Activated CD4-positive, alpha-beta T cell treated with anti-CD3 and anti-CD28 coated beads, Interleukin-2, amount 50 U/mL, for 48 hours (primary cell): ENCODE measurements around the gene SSC5D.
A peak's percentile ranks its signal among the peaks of the same experiment; 100 is the strongest.
"Not testable (repeated sequence)": the region's sequence is repeated elsewhere in the genome, so short reads cannot be mapped to it uniquely, and the experiment has no call there.

Source experiments
- DNase-seq, 2 experiments: peaks; one replicate each; pipeline ENCODE4 v3.0.0-alpha.2; 2020

SSC5D gene

DNA sequence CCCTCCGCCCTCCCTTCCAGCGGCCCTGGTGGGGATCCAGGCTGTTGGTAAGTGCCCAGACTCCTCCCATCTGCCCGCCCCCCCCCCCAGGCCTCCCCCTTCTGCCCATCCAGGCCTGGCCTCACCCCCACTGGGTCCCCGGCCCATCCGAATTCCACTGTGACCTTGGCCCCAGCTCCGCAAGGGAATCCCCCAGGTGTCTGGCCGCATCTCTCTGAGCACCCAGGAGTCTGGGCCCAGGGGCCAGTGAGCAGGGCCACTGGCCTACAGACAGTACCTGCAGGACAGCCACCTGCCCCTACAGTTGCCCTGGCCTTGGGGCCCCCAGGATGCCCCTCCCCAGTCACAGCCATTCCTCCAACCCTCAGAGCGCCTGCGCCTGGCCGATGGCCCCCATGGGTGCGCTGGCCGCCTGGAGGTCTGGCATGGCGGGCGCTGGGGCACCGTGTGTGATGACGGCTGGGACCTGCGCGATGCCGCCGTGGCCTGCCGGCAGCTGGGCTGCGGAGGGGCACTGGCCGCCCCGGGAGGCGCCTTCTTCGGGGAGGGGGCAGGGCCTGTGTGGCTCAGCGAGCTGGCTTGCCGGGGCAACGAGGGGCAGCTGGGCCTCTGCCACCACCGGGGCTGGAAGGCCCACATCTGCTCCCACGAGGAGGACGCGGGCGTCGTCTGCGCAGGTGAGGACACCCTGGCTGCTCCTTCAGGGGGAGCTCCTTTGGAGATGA lies 912 bp downstream of the SSC5D start:
- DNase-seq: no peak

DNA sequence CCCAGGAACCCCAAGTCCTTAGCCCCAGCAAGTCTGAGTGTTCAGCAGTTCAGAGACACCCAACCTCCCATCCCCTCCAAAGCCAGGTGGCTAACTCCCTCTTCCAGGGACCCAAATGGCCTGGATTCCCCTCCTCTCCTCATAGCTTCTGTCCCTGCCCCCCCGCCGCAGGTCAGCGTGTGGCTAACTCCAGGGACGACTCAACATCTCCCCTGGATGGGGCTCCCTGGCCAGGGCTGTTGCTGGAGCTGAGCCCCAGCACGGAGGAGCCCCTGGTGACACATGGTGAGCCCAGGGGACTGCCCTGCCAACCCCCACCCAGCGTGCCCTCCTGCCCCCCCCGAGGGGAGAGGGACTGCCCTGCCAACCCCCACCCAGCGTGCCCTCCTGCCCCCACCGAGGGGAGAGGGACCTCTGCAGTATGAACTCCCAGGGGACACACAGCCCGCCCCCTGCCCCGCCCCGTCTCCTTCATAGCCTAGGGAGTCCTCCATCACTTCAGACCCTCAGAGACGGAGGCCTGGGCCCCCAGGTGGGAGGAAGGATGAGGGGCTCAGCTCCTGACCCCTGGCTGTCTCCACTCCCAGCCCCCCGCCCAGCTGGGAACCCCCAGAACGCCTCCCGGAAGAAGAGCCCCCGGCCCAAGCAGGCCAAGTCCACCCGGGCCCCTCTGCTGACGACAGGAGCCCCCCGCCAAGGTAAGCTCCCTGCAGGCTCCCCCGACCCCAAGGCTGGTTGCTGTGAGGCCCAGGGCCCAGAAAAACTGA lies 1.7 kb downstream of the SSC5D start:
- DNase-seq: no peak

DNA sequence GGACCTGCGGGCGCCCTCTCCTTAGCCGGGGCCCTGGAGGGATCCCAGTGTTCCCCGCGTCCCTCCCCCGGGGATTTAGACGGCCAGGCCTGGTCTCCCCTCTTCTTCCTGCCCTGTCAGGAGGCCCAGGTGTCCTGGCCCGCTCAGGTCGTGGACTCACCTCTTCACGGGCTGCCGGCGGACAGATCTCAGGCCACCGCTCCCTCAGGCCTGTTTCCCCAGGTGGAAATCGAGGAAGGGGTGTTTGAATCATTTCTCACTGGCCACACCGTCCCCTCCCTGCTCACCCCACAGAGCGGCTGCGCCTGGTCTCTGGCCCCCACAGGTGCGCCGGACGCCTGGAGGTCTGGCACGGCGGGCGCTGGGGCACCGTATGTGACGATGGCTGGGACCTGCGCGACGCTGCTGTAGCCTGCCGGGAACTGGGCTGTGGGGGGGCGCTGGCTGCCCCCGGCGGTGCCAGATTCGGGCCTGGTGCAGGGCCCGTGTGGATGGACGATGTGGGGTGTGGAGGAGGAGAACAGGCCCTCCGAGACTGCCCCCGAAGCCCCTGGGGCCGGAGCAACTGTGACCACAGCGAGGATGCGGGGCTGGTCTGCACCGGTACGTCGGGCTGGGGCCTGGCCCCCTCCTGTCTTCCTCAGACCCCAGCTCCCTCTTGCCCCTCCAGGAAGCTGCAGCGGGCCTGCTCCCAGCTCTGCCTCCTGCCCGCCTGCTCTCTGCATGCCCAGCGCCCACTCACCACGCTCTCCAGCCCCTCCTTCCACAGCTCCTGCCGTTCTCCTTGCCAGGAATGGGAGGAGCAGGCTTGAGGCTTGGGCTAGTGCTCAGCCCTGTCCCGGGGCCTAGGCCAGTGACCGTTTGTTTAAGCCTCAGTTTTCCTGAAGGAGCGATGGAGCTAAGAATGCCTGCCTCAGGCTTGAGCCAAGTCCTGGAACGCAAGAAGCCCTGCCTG lies 2.5 kb downstream of the SSC5D start:
- no peak for DNase-seq

DNA sequence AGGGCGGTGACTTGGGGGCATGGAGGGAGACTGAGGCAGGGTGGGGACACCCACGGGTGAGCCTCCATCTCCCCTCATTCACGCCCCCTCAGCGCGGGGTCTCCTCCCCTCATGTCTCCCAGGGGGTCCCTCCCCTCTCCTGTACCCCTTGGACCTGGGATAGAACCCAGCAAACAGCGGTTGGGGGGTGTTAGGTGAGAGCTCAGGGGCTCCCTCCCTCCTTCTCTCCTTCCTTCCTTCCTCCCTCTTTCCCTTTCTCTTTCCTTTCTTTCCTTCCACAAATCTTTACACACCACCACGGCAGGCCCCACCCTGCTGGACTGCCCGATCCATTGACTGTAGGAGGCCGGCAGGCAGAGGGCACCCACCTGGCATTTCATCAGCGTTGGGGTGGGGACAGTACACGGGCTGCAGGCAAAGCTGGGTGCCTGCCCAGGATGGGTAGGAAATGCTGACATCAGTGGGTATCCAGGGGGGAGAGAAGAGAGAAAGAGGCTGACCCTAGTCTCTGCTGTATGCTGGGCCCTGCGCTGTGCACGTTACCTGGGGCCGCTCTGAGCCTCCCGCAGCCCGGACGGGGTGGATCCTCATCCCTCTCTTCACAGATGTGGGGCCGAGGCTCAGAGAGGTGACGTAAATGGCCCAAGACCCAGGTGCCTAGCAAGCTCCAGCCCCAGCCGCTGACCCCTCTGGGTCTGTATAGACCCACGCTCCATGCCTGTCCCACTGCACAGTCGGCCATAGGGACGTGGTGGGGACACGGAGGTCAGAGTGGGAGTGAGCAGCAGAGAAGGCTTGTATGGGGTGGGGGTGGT lies 3.5 kb downstream of the SSC5D start:
- no peak for DNase-seq

DNA sequence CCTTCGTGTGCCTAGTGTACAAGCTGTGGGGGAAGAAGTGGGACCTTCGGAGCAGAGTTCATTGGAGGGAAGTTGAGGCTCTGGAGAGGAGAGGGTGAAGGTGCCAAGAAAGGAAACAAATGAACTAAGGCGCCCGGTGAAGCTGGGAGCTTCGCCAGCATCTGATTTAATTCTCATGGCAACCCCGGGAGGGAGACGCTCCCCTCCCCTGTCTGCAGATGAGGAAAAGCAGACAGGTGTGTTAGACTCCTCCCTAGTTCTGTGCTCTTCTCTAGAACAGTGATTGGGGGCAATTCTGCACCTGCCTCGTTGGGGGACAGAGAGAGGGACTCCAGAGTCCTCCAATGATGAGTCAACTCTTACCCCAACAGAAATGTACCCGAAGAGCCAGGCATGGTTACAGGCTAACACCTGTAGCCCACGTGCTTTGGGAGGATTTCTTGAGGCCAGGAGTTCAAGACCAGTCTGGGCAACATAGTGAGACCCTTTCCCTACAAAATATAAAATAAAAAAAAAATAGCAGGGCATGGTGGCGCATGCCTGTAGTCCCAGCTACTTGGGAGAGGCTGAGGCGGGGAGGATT lies 4.2 kb downstream of the SSC5D start:
- DNase-seq: no peak

DNA sequence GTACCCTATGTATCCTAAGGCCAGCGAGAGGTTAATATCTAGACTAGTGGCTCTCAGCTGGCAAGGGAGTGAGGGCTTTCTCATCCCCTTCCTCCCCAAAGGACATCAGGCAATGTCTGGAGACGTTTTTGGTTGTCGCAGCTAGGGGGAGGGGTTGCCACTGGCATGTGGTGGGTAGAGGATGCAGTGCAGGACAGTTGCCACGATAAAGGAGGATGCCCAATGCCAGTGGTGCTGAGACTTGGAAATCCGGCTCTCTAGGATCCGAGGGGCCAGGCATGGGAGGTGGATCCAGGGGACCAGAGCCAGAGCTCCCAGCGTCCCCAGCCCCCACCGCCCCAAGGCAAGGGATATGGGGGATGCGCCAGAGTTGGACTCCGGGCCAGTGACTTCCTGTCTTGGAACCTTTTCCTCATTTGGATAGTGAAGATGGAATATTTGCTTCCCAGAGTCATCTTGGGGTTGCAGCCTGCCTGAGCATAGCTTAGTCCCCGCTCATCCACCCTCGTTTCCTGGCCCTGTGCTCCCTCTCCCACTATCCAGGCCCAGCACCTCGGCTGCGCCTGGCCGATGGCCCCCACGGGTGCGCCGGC lies 4.9 kb downstream of the SSC5D start:
- DNase-seq: no peak

DNA sequence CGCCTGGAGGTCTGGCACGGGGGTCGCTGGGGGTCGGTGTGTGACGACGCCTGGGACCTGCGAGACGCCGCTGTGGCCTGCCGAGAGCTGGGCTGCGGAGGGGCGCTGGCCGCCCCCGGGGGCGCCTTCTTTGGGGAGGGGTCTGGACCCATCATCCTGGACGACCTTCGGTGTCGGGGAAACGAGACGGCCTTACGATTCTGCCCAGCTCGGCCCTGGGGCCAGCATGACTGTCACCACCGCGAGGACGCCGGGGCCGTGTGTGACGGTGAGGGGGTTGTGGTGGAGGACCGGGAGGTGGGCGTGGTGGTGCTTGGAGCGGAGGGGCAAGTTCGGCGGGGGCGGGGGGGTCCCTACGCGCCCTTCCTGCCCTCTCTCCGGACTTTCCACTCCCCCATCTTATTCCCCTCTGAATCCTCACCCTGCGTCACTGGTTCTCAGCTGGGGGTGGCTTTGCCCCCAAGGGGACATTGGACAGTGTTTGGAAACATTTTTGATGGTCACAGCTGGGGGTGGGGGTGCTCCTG lies 5.5 kb downstream of the SSC5D start:
- DNase-seq: no peak

DNA sequence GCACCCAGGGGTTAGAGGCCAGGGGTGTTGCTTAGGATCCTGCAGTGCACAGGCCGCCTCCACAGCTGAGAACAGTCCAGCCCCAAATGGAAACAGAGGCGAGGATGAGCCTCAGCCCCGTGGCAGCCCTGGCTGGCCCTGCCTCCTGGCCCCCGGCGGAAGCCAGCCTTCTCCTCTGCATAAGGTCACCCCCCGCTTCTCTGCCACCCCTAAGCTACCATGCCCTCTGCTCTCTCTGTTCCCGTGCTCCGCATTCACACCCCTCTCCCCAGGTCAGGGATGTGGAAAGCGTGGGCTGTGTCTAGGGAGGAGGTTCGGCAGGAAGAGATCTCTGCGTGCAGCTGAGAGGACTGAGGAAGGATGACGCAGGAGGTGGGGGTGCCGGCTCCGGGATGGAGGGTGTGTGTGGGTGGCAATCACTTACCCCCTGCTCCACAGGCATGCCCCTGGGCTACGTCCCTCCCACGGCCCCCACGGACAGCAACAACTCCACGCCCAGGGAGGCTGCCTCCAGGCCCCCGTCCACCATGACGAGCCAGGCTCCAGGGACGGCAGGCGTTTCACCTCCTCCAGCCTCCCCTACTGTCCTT lies 6.0 kb downstream of the SSC5D start:
- no peak for DNase-seq

DNA sequence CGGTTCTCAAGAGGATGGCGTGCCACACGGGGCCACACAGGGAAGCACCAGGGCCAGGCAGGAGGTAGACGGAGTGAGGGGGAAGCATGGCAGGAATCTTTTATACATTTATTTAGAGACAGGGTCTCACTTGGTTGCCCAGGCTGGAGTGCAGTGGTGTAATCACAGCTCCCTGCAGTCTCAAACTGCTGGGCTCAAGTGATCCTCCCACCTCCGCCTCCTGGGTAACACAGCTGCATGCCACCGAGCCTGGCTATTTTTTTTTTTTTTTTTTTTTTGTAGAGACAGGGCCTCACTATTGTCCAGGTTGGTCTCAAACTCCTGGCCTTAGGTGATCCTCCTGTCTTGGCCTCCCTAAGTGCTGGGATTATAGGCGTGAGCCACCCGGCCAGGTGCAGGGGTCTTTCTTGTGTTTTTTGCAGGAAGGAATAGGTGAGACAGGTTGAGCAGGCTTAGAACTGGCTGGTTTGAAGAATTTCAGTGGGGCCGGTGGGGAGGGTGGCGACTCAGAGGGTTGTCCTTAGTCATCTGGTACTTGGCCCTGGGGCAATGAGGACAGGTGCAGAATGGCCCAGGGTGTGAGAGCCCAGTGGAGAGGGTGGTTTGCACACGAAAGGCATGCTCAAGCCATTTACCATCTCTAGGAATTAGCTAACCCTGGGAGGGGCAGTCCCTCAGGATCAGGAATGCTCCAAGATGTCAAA lies 7.6 kb downstream of the SSC5D start:
- no peak for DNase-seq

DNA sequence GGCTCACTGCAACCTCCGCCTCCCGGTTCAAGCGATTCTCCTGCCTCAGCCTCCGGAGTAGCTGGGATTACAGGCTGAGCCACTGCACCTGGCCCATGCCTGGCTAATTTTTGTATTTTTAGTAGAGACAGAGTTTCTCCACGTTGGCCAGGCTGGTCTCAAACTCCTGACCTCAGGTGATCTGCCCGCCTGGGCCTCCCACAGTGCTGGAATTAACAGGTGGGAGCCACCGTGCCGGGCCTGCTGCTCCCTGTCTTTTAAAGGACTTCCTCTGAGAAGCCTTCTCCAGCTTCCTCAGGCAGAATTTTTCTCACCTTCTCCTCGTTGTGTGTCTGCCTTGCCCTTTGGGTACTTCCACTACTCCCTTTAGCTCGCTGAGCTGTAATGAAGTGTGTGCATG lies 8.6 kb downstream of the SSC5D start:
- DNase-seq: not testable (repeated sequence)

DNA sequence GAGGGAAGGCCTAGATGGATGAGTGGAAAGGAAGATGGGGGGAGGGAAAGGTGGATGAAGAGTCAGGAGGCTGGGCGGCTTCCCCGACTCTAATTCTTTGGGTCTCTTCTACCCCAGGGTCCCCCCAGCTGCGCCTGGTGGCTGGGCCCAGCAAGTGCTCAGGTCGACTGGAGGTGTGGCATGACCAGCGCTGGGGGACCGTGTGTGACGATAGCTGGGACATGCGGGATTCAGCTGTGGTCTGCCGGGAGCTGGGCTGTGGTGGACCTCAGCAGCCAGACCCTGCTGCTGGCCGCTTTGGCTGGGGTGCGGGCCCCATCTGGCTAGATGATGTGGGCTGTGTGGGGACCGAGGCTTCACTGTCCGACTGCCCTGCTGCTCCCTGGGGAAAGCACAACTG lies 9.5 kb downstream of the SSC5D start:
- DNase-seq: no peak

DNA sequence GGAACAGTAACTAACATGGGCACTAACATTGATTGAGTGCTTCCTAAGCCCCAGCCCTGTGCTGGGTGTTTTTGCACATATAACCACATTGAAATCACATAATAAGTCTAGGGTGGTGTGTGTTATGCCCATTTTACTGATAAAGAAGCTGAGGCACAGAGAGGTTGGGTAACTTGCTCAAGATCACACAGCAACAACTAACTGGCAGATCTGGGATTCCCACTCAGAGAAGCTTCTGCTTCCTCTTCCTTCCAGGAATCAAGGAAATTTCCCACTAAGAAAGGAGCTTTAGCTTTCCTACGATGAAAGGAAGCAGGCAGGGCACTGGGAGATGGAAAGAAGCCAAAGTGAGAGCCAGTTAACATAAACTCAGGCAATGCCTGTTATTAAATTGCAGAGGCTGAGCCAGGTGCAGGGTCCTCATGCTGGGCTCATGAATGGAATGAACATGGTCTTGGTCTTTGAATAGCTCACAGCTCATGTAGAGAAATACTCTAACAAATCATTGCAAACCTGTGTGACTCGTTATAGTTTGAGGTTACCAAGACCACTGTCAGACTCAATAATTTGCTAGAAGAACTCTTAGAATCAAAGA lies 10.1 kb downstream of the SSC5D start:
- DNase-seq: no peak

DNA sequence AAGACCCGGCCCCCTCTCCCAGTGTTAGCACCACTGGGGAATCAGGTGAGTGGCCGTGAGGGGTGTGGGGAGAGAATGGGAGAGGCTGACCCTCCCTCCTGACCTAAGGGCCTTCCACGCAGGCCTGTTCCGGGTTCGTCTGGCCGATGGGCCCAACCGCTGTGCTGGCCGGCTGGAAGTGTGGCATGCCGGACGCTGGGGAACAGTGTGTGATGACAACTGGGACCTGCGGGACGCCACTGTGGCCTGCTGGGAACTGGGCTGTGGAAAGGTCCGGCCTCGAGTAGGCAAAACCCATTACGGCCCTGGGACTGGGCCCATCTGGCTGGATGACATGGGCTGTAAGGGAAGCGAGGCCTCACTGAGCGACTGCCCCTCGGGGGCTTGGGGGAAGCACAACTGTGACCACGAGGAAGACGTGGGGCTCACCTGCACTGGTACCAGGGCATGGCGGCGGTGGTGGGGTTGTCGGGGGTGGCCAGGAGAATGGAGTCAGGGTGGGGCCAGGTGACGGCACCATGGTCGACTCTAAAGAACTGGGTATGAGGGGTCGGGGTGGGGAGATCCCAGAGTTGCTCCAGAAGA lies 12.2 kb downstream of the SSC5D start:
- no peak for DNase-seq

DNA sequence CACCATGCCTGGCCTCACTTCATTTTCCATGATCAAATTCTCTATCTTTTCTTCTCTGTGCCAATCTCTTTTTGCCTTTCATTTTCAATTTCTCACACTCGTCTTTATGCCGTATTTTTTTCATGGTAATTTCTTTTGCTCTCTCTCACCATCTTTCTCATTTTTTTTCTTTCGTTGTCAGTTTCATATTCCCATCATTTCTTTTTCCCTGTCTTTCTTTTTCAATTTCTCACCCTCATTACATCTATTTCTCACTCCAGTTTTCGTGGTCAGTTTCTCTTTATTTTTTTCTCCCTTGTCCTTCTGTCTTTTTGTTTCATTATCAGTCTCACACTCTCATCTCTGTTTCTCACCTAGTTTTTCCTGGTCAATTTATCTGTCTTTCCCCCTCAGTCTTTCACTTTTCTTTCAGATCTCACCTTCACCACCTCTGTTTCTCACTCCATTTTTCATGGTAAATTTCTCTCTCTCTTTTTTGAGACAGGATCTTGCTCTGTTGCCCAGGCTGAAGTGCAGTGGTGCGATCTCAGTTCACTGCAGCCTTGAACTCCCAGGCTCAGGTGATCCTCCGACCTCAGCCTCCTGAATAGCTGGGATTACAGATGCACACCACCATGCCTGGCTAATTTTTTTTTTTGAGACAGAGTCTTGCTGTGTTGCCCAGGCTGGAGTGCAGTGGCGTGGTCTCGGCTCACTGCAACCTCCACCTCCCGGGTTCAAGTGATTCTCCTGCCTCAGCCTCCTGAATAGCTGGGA lies 14.1 kb downstream of the SSC5D start:
- no peak for DNase-seq

DNA sequence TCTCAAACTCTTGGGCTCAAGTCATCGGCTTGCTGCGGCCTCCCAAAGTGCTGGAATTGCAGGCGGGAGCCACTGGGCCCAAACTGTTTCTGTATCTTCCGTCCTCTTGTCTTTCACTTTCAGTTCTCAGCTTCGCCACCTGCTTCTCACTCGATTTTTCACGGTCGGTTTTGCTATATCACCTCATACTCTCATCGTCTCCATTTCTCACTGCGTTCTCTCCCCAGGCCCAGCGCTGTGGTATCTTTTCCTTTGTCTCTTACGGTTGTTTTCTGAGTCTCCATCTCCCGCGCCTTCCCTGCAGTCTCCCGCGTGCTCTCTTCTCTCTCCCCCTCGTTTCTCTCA lies 14.9 kb downstream of the SSC5D start:
- no peak for DNase-seq

DNA sequence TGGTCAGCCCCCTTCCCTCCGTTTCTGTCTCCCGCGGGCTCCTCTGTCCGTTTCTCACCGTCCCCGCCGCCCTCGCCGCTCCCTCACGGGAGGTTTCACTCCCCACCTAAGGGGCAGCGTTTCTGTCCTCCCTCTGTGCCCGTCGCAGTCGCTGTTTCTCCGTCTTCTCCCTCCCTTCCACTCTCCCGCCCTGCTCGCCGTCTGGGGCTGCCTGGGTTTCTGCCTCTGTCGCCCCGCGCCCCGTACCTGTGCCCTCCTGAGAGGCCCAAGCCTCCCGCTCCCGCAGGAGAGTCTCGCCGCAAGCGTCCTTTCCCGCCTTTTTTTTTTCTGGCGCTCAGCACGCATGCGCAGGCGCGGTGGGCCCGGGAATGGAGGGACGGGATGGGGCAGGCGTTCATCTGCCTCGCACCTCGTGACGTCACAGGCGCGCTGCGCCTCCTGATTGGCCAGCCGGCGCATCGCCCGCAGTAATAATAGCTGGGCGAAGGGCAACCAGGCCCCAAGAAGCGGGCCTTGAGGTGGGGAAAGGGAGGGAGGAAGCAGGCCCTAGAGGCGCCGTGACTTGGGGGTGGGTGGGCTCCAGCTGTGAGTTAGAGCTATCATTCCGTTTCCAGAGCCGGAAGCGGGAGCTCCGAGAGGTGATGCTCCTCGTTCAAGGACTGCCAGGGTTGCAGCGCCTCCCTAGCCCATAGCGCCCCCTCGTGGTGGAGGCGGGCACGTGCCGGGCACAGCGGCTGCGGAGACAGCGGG lies 15.4 kb downstream of the SSC5D start:
- DNase-seq: peak; percentile 94 to 95

DNA sequence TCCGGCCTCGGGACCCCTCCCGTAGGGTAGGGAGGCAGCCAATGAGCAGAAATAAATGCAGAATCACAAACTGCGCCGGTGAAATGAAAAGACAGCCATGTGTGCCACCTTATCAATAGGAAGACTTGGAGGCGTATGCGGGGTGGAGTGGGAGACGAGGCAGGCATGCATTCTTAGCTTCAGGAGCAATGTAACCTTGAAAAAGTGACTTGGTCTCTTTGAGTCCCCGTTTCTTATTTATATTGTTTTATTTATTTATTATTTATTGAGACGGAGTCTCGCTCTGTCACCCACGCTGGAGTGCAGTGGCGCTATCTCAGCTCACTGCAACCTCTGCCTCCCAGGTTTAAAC lies 16.0 kb downstream of the SSC5D start:
- DNase-seq: no peak

DNA sequence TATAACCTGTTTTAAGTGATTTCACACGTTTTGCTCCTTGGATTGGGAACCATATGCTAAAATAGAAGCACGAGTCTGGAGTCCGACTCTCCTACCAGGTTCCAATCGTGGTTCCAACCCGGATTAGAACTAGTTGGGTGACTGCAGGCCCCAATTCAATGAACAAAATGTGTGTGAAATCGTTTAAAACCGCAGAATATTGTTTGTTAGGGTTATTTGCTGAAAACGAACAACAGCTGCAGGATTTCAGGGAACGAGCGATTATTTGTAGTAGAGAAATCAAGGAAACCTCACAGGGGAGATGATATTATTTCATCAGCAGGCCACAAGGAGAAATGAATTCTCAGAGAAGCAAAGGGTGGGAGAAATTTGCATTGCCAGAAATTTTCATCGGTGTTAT lies 16.7 kb downstream of the SSC5D start:
- DNase-seq: no peak
